Rectal smooth muscle tissue (tissue), 1 donor: ENCODE results near the gene RNF149.
"Not testable (repeated sequence)": the region's sequence is repeated elsewhere in the genome, so short reads cannot be mapped to it uniquely, and the experiment has no call there.

Experiments
- H3K27ac ChIP-seq: one replicate; pipeline ENCODE4 v1.7.0; 2013; ENCODE audit warnings: low read depth, low read length, inconsistent platforms
- H3K27me3 ChIP-seq: one replicate; pipeline ENCODE4 v1.7.0; 2013; ENCODE audit warnings: low read length; ENCODE audit not compliant: control insufficient read depth, insufficient read depth
- H3K36me3 ChIP-seq: one replicate; pipeline ENCODE4 v1.7.0; 2013; ENCODE audit warnings: low read length; ENCODE audit not compliant: control insufficient read depth, insufficient read depth
- H3K4me1 ChIP-seq: one replicate; pipeline ENCODE4 v1.7.0; 2013; ENCODE audit warnings: low read length; ENCODE audit not compliant: control insufficient read depth, insufficient read depth
- H3K4me3 ChIP-seq: one replicate; pipeline ENCODE4 v1.7.0; 2013; ENCODE audit warnings: low read length
- H3K9ac ChIP-seq: one replicate; pipeline ENCODE4 v1.7.0; 2013; ENCODE audit warnings: low read length

The RNF149 gene

GRCh38 chr2:101327863-101328394, 19.4 kb upstream of the RNF149 start:
- H3K9ac ChIP-seq = no peak overlapping the region
- no peaks in the 10 kb centered on the region for H3K4me1 ChIP-seq
- H3K36me3 ChIP-seq = no peaks in the 10 kb centered on the region
- H3K27me3 ChIP-seq = no peaks in the 10 kb centered on the region
- H3K27ac ChIP-seq = peak overlapping the region; percentile 14
- H3K4me3 ChIP-seq = no peak overlapping the region

DNA sequence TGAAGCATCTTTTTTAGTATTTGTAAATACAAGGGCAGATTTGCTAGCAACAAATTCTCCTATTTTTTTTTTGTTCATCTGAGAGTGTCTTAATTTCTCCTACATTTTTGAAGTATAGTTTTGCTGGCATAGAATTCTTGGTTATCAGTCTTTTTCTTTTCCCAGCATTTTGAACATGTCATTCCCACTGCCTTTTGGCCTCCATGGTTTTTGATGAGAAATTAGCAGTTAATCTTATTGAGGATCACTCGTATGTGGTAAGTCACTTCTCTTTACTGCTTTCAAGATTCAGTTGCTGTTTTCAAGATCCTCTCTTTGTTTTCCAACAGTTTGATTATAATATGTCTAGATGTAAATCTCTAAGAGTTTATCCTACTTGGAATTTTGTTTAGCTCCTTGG, 16.9 kb upstream of the RNF149 start:
- Histone ChIP-seq H3K4me3 (no peak overlapping the region), H3K27me3 (no peaks in the 10 kb centered on the region), H3K27ac (no peak overlapping the region), H3K4me1 (no peaks in the 10 kb centered on the region), H3K36me3 (no peaks in the 10 kb centered on the region), H3K9ac (no peak overlapping the region)

GRCh38 chr2:101316568-101316967, 8.1 kb upstream of the RNF149 start:
- H3K36me3 ChIP-seq, H3K9ac ChIP-seq, H3K27me3 ChIP-seq, H3K27ac ChIP-seq, H3K4me3 ChIP-seq, H3K4me1 ChIP-seq: not testable (repeated sequence)

- Histone ChIP-seq H3K4me3 (no peak overlapping the region), H3K27me3 (no peaks in the 10 kb centered on the region), H3K27ac (no peak overlapping the region), H3K9ac (no peak overlapping the region), H3K36me3 (no peaks in the 10 kb centered on the region), H3K4me1 (peaks cover 6% of the 10 kb centered on the region)
Observed at GRCh38 chr2:101311696-101312017, 3.2 kb upstream of the RNF149 start.

DNA sequence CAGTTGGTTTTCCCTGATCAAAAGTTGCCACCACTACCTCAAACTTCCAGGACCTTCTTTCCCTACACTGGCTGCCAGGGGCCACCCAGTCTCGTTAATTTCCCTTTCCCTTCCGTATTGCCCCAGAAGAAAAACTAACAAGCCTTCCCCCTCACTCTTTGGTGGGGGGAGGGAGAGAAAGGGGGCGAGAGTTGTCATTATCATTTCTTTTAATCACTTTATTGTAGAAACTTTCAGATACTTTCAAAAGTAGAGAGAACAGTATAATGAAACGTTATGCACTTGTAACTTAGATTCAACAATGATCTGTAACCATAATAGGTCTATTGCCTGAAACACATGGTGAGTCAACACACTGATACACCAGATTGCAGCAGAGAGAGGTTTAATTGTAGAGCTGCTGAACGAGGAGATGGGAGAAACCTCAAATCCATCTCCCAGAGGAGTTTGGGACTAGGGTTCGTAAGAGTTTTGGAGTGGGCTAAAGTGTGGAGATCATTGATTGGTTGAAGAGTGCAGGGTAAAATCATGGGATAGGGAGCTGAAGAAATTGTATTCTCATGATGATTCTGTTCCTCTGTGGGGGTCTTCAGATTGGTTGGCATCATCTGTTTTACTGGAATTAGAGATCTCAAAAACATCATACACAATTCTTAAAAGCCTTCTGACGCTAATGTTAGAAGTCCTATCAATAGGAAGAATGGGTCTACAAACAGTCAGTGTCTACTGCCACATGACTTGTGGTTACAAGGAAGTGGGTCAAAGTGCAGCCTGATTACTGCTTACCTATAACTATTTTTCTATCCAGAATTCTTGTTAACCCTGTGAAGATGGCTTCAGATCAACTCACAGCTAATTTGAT, 2.6 kb upstream of the RNF149 start:
- peaks cover 12% of the 10 kb centered on the region for H3K4me1 ChIP-seq
- H3K27me3 ChIP-seq = no peaks in the 10 kb centered on the region
- H3K27ac ChIP-seq = no peak overlapping the region
- H3K4me3 ChIP-seq = no peak overlapping the region
- H3K9ac ChIP-seq = no peak overlapping the region
- H3K36me3 ChIP-seq = no peaks in the 10 kb centered on the region

DNA sequence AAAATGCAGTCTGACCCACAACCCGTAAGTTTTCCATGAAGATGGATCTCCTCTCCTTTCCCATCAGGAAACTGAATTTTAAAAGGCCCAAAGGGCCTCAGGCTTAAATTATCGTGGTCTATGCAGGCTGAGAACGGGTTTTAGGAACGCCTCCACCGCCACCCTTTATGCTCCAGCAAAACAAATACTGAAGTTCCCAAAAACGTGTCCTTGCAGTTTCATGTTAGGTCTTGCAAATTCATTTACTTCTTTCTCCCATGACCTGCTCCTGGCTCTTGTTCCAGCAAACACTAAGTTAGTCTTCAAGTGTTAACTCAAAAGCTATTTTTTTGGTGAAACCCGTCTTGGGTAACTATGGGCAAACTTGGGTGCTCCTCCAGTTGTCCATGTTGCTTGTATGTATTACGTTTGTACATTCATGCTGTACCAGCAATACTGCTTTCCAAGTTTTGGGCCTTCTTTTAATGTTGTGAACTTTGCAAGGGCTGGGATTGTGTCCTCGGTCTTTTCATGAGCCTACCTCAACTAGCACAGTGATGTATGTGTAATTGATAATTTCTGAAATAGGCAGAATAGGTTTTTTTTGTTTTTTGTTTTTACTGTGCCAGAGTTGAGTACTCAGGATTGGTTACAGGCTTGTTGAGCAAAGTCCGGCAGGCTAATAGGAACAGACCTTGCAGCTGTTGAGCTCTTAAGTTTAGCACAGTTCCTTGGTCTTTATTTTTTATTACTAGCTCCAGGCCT, 1.8 kb upstream of the RNF149 start:
- Histone ChIP-seq H3K9ac (no peak overlapping the region), H3K4me3 (no peak overlapping the region), H3K27ac (no peak overlapping the region), H3K36me3 (peaks cover 2% of the 10 kb centered on the region), H3K27me3 (no peaks in the 10 kb centered on the region), H3K4me1 (peaks cover 18% of the 10 kb centered on the region)

DNA sequence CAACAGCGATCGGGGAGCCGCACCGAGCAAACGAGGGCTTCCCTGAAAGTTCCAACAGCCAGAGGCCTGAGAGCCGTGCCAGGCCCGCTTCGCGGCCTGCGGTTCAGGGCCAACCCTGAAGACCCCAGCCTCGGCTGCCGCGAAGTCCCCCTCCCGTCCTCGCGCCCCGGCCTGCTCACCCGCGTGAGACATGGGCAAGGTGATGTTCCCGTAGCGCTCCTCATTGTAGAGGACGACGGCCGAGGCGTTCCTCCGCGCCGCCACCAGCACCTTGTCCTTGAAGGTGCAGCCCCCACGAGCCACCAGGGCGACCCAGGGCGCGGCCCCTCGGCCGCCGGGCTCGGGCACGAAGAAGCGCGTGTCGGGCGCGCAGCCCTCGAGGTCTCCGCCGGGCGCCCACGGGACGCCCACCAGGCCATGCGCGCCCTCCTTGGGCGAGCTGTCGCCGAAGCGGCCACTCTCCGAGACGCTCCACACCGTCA, 510 bp downstream of the RNF149 start:
- H3K9ac ChIP-seq = peak overlapping the region; percentile 63
- H3K27me3 ChIP-seq = no peaks in the 10 kb centered on the region
- H3K4me1 ChIP-seq = peaks cover 18% of the 10 kb centered on the region
- peak overlapping the region; percentile 91 for H3K27ac ChIP-seq
- peaks cover 2% of the 10 kb centered on the region for H3K36me3 ChIP-seq
- peak overlapping the region; percentile 93 for H3K4me3 ChIP-seq

- H3K9ac ChIP-seq = peak overlapping the region; percentile 63
- H3K27ac ChIP-seq = peak overlapping the region; percentile 91
- no peaks in the 10 kb centered on the region for H3K27me3 ChIP-seq
- peaks cover 18% of the 10 kb centered on the region for H3K4me1 ChIP-seq
- peak overlapping the region; percentile 93 for H3K4me3 ChIP-seq
- peaks cover 2% of the 10 kb centered on the region for H3K36me3 ChIP-seq
Observed at GRCh38 chr2:101307503-101307902, 998 bp downstream of the RNF149 start.

- Histone ChIP-seq H3K27me3 (no peaks in the 10 kb centered on the region), H3K4me3 (peak overlapping the region; percentile 93), H3K9ac (peak overlapping the region; percentile 52), H3K36me3 (peaks cover 2% of the 10 kb centered on the region), H3K4me1 (peaks cover 18% of the 10 kb centered on the region), H3K27ac (peak overlapping the region; percentile 91)
Observed at GRCh38 chr2:101306410-101306809, 2.1 kb downstream of the RNF149 start.

DNA sequence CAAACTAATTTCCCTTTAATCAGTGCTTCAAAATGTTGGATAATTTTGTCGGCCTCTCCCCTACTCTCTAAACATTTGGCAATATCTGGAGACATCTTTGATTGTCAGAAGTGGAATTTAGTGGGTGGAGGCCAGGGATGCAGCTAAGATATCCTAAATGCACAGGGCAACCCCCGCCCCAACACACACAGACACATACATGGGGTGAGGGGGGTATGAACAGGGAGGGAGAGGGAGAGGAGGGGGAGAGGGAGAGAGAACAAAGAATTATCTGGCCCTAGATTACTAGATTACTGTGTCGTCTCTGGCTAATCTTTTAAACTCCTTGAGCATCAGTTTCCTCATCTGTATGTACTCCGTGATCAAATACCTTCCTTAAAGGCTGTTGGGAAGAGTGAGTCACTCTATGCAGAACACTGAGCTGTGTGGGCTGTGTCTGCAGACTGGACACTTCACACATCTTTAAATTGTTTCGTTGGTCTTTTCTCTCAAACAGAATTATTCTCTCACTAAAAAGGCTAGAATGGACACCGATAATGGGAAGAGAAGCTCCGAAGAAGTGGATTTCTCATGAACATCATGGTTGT, 2.9 kb downstream of the RNF149 start:
- Histone ChIP-seq H3K4me3 (peak overlapping the region; percentile 47), H3K27me3 (no peaks in the 10 kb centered on the region), H3K4me1 (peaks cover 18% of the 10 kb centered on the region), H3K36me3 (peaks cover 2% of the 10 kb centered on the region), H3K9ac (no peak overlapping the region), H3K27ac (no peak overlapping the region)

- no peak overlapping the region for H3K27ac ChIP-seq
- H3K4me1 ChIP-seq = peaks cover 18% of the 10 kb centered on the region
- H3K4me3 ChIP-seq = no peak overlapping the region
- H3K36me3 ChIP-seq = peaks cover 2% of the 10 kb centered on the region
- no peak overlapping the region for H3K9ac ChIP-seq
- no peaks in the 10 kb centered on the region for H3K27me3 ChIP-seq
Observed at GRCh38 chr2:101305035-101305434, 3.5 kb downstream of the RNF149 start.

DNA sequence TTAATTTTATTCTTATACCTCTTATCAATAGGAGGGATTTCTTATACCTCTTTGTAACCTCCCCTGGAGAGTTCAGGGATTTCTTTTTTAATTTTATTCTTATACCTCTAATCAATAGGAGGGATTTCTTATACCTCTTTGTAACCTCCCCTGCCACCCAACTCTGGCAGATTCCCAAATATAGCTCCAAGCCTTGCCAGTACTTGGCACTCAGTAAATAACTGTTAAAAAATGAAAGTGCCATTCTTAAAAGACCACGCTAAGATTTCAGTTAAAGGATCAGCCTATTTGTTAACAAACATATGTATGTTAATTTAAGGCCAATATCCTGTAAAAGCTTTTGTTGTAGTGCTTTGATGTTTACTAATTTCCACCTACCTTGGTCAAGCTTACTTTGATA, 4.8 kb downstream of the RNF149 start:
- Histone ChIP-seq H3K36me3 (peaks cover 2% of the 10 kb centered on the region), H3K9ac (no peak overlapping the region), H3K4me1 (peaks cover 18% of the 10 kb centered on the region), H3K27me3 (no peaks in the 10 kb centered on the region), H3K4me3 (no peak overlapping the region), H3K27ac (no peak overlapping the region)
